Stomach (tissue), 4 donors: ENCODE results near the gene NUP98.

Experiments
- CTCF ChIP-seq, 7 experiments: fragments of 450-650 bp in 4 of 7; fragments of 200-600 bp in 3 of 7; sonication (generic) in 3 of 7; IDR thresholded peaks; one replicate each; pipeline ENCODE4 v1.5.1; 2016 to 2019; ENCODE audit warnings: antibody characterized with exemption in 7 of 7, control low read depth in 2 of 7, mild to moderate bottlenecking in 1 of 7
- EP300 ChIP-seq: sonication (generic); formaldehyde crosslinking; IDR thresholded peaks from one replicate; pipeline ENCODE4 v1.6.1; 2017; ENCODE audit warnings: antibody characterized with exemption
- POLR2A ChIP-seq, 4 donors: fragments of 450-650 bp; IDR thresholded peaks; one replicate each; pipeline ENCODE4 v1.6.1; 2016; ENCODE audit warnings: antibody characterized with exemption in 4 of 4, control low read depth in 2 of 4, mild to moderate bottlenecking in 1 of 4, moderate library complexity in 1 of 4

- TF ChIP-seq POLR2A (IDR thresholded peaks at IDR 0.05) (no peak), CTCF (IDR thresholded peaks at IDR 0.05) (no peak), EP300 (no peak)
Observed at GRCh38 chr11:3707176-3707575, 90.2 kb downstream of the NUP98 start.
